Smooth muscle cell (in vitro differentiated cells): ENCODE data around the gene TBL1XR1. TPM values are rescaled to one million over a fixed set of nuclear protein-coding genes. Genes with fewer than 3 reads are reported as not detected.

Source experiments
- DNase-seq: peaks from one replicate; lab custom pipeline; 2025; ENCODE audit not compliant: unreplicated experiment; lab: John Stamatoyannopoulos, UW
- H2AFZ ChIP-seq: fragments of 200-600 bp; sonication (generic); 2 replicates; pipeline ENCODE4 v1.6.0; 2016; ENCODE audit warnings: antibody characterized with exemption, low read depth, mild to moderate bottlenecking
- H3F3A ChIP-seq: fragments of 200-600 bp; sonication (generic); 2 replicates; pipeline ENCODE4 v1.6.0; 2017; ENCODE audit warnings: antibody characterized with exemption, low read depth
- H3K27ac ChIP-seq: fragments of 200-600 bp; sonication (generic); 2 replicates; pipeline ENCODE4 v1.5.1; 2016; ENCODE audit warnings: low read depth, mild to moderate bottlenecking
- H3K27me3 ChIP-seq: fragments of 200-600 bp; sonication (generic); 2 replicates; pipeline ENCODE4 v1.6.1; 2016; ENCODE audit warnings: low read depth, mild to moderate bottlenecking
- H3K36me3 ChIP-seq: fragments of 200-600 bp; sonication (generic); 2 replicates; pipeline ENCODE4 v1.5.1; 2016; ENCODE audit warnings: low read depth
- H3K4me1 ChIP-seq: fragments of 200-600 bp; sonication (generic); 2 replicates; pipeline ENCODE4 v1.5.1; 2016; ENCODE audit warnings: low read depth
- H3K4me2 ChIP-seq: fragments of 200-600 bp; sonication (generic); 2 replicates; pipeline ENCODE4 v1.6.0; 2016; ENCODE audit warnings: mild to moderate bottlenecking
- H3K4me3 ChIP-seq: fragments of 200-600 bp; sonication (generic); 2 replicates; pipeline ENCODE4 v1.5.1; 2016; ENCODE audit warnings: mild to moderate bottlenecking
- H3K79me2 ChIP-seq: fragments of 200-600 bp; sonication (generic); 2 replicates; pipeline ENCODE4 v1.6.0; 2016; ENCODE audit warnings: low read depth, mild to moderate bottlenecking
- H3K9ac ChIP-seq: fragments of 200-600 bp; sonication (generic); 2 replicates; pipeline ENCODE4 v1.6.0; 2016; ENCODE audit warnings: low read depth
- H3K9me3 ChIP-seq: fragments of 200-600 bp; sonication (generic); replicated peaks from 2 replicates; pipeline ENCODE4 v1.5.1; 2016; ENCODE audit warnings: low read depth
- H4K20me1 ChIP-seq: fragments of 200-600 bp; sonication (generic); 2 replicates; pipeline ENCODE4 v1.6.0; 2016; ENCODE audit warnings: low read depth
- CTCF ChIP-seq: fragments of 200-600 bp; sonication (generic); IDR thresholded peaks from 2 replicates; pipeline ENCODE4 v1.5.1; 2017; ENCODE audit warnings: borderline replicate concordance, mild to moderate bottlenecking, antibody characterized with exemption; ENCODE audit not compliant: insufficient read depth, poor library complexity, severe bottlenecking
- WGBS: methylation state at CpG from one replicate; pipeline ENCODE4 v1.1.7; 2016; ENCODE audit warnings: low lambda C conversion rate; 5-methylcytosine and 5-hydroxymethylcytosine counted together
- polyA plus RNA-seq: library from polyadenylated mRNA; unstranded; fragments of >200 nt; fragmentation: Nextera tagmentation; extraction: Ambion mirVana; gene quantifications from 2 replicates; pipeline ENCODE4 v1.2.1, GENCODE V29; 2016
- total RNA-seq: library from RNA; depleted of rRNA; stranded (reverse); fragments of >200 nt; gene quantifications from 2 replicates; pipeline ENCODE4 v1.2.3, GENCODE V29; 2014

TBL1XR1 gene
- total and polyA plus RNA-seq, 2 experiments from 2014 or later, result 19.9 to 115 TPM

- Histone ChIP-seq H3F3A (no peaks in the 10 kb centered on the region), H3K4me2 (no peak overlapping the region), H3K4me1 (no peaks in the 10 kb centered on the region), H3K27ac (no peak overlapping the region), H3K4me3 (no peak overlapping the region), H4K20me1 (no peaks in the 10 kb centered on the region), H3K27me3 (no peaks in the 10 kb centered on the region), H3K9ac (no peak overlapping the region), H3K9me3 (no peaks in the 10 kb centered on the region), H3K79me2 (no peaks in the 10 kb centered on the region), H2AFZ (no peak overlapping the region), H3K36me3 (no peaks in the 10 kb centered on the region)
- WGBS, result 91% methylated on average over 2 of the region's 2 CpGs
- DNase-seq, result no peak
- no peak for TF ChIP-seq CTCF
Observed at GRCh38 chr3:177231242-177231641, 34.0 kb upstream of the TBL1XR1 start.

DNA sequence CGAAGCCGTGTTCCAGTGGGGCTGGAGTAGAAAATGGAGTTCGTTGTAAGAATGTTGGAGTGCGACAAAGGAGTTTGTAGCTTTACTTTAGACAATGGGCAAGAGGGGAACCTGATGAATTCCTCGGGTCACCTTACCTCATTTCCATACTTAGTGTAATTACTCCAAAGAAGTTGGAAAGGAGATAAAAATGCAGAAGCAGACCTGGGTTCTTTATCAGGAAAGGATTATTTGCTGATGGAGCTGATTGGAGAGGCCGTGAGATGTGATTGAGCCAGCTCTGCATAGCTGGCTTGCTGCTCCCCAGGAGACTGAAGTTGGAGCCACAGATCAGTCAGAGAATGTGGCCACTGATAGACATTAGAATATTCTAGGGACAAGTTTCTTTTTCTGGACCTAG lies 33.4 kb upstream of the TBL1XR1 start:
- Histone ChIP-seq H3K9ac (no peak overlapping the region), H3K27me3 (no peaks in the 10 kb centered on the region), H3K27ac (no peak overlapping the region), H4K20me1 (no peaks in the 10 kb centered on the region), H3K79me2 (no peaks in the 10 kb centered on the region), H2AFZ (no peak overlapping the region), H3F3A (no peaks in the 10 kb centered on the region), H3K4me1 (no peaks in the 10 kb centered on the region), H3K4me2 (no peak overlapping the region), H3K9me3 (no peaks in the 10 kb centered on the region), H3K36me3 (no peaks in the 10 kb centered on the region), H3K4me3 (no peak overlapping the region)
- DNase-seq, result no peak
- no peak for TF ChIP-seq CTCF
- WGBS, result 76% methylated on average over 6 of the region's 6 CpGs

- Histone ChIP-seq H3F3A (no peaks in the 10 kb centered on the region), H3K27me3 (no peaks in the 10 kb centered on the region), H3K9ac (no peak overlapping the region), H4K20me1 (no peaks in the 10 kb centered on the region), H3K4me1 (no peaks in the 10 kb centered on the region), H2AFZ (no peak overlapping the region), H3K4me3 (no peak overlapping the region), H3K79me2 (no peaks in the 10 kb centered on the region), H3K4me2 (no peak overlapping the region), H3K27ac (no peak overlapping the region), H3K36me3 (no peaks in the 10 kb centered on the region), H3K9me3 (no peaks in the 10 kb centered on the region)
- 100% methylated on average over 1 of the region's 1 CpG for WGBS
- TF ChIP-seq CTCF, result no peak
- DNase-seq, result no peak
Observed at GRCh38 chr3:177229791-177230190, 32.5 kb upstream of the TBL1XR1 start.

DNA sequence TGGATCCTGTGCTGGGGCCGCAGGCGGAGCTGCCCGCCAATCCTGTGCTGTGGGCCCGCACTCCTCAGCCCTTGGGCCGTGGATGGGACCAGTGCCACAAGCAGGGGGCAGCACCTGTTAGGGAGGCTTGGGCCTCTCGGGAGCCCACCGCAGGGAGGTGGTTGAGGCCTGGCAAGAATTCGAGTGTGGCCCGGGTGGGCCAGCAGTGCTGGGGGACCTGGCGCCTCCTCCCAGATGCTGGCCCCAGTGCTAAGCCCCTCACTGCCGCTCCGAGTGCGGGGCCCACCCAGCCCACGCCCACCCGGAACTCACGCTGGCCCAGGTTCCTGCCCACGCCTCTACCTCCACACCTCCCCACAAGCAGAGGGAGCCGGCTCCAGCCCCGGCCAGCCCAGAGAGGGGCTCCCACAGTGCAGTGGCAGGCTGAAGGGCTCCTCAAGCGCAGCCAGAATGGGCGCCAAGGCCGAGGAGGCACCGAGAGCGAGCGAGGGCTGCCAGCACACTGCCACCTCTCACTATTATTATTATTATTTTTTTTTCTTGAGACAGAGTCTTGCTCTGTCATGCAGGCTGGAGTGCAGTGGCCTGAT lies 31.4 kb upstream of the TBL1XR1 start:
- Histone ChIP-seq H3K9ac (no peak overlapping the region), H3K79me2 (no peaks in the 10 kb centered on the region), H2AFZ (no peak overlapping the region), H3K4me1 (no peaks in the 10 kb centered on the region), H3K4me2 (no peak overlapping the region), H3K4me3 (no peak overlapping the region), H3F3A (no peaks in the 10 kb centered on the region), H3K27ac (no peak overlapping the region), H3K9me3 (no peaks in the 10 kb centered on the region), H3K27me3 (no peaks in the 10 kb centered on the region), H4K20me1 (no peaks in the 10 kb centered on the region), H3K36me3 (no peaks in the 10 kb centered on the region)
- 95% methylated on average over 23 of the region's 25 CpGs for WGBS
- no peak for DNase-seq
- no peak for TF ChIP-seq CTCF
